ENCODE measurements around the gene ATP2A3.

DNA sequence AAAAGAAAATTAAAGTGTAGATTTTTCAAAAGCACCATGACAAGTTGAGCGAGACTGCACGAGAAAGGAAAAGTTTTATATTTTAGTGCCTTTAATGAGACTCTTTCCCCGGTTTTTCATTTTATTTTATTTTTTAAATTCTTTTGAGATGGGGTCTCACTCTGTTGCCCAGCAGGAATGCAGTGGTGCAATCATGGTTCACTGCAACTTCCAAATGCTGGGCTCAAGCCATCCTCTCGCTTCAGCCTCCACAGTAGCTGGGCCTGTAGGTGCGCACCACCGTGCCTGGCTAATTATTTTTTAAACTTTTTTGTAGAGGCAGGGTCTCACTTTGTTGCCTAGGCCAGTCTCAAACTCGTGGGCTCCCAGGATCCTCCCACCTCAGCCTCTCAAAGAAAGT, 5.7 kb upstream of the ATP2A3 start:
- TF ChIP-seq, protein P1, sequence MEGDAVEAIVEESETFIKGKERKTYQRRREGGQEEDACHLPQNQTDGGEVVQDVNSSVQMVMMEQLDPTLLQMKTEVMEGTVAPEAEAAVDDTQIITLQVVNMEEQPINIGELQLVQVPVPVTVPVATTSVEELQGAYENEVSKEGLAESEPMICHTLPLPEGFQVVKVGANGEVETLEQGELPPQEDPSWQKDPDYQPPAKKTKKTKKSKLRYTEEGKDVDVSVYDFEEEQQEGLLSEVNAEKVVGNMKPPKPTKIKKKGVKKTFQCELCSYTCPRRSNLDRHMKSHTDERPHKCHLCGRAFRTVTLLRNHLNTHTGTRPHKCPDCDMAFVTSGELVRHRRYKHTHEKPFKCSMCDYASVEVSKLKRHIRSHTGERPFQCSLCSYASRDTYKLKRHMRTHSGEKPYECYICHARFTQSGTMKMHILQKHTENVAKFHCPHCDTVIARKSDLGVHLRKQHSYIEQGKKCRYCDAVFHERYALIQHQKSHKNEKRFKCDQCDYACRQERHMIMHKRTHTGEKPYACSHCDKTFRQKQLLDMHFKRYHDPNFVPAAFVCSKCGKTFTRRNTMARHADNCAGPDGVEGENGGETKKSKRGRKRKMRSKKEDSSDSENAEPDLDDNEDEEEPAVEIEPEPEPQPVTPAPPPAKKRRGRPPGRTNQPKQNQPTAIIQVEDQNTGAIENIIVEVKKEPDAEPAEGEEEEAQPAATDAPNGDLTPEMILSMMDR (IDR thresholded peaks at IDR 0.05; ENCODE audit: low read length): no peak
- no peak for TF ChIP-seq EZH2 (IDR thresholded peaks at IDR 0.05; ENCODE audit: borderline replicate concordance, low read length)

Measured in OCI-LY1 (cell line).